Measurements from ENCODE around the gene SLC9B2. TPM values are rescaled to one million over a fixed set of nuclear protein-coding genes. Genes with fewer than 3 reads are reported as not detected.

Gene SLC9B2
- total and polyA plus RNA-seq, 7 donors: 2.7 to 8.6 (median 4.2) TPM

- Histone ChIP-seq H3K4me3 (no peak overlapping the region), H3K4me1 (no peaks in the 10 kb centered on the region), H3K9me3 (no peaks in the 10 kb centered on the region), H3K27me3 (ENCODE audit: insufficient read depth in 3 of 3, low read length in 2 of 3) (no peaks in the 10 kb centered on the region), H3K27ac (no peak overlapping the region), H3K36me3 (ENCODE audit: insufficient read depth in 1 of 2, low read depth in 1 of 2) (peaks cover 0 to under 1% of the 10 kb centered on the region in 2 donors)
- intact Hi-C loops (cut with DNase I): no loop called here
- ATAC-seq (no peak), DNase-seq (no peak)
- whole genome bisulfite sequencing, 3 donors: 95 to 98% (median 98%) methylated on average over 2 of the region's 2 CpGs
- TF ChIP-seq CTCF (IDR thresholded peaks at IDR 0.05): no peak
Measured at GRCh38 chr4:103036169-103036568, 40.4 kb downstream of the SLC9B2 start.

GRCh38 chr4:103032574-103032973 is 44.0 kb downstream of the SLC9B2 start:
- TF ChIP-seq CTCF (IDR thresholded peaks at IDR 0.05): peak; percentile 20
- 63 to 79% (median 68%) methylated on average over 2 of the region's 2 CpGs for WGBS, 3 donors
- intact Hi-C loops (cut with DNase I): no loop called here

GRCh38 chr4:103030791-103031190 is 45.8 kb downstream of the SLC9B2 start:
- TF ChIP-seq CTCF (IDR thresholded peaks at IDR 0.05): no peak
- DNase-seq: no peak
- peaks cover 0 to 7% of the 10 kb centered on the region in 2 donors for H3K36me3 ChIP-seq (ENCODE audit: insufficient read depth in 1 of 2, low read depth in 1 of 2)
- WGBS, 3 donors: 92 to 97% (median 97%) methylated on average over 3 of the region's 3 CpGs
- no peaks in the 10 kb centered on the region for H3K27me3 ChIP-seq (ENCODE audit: insufficient read depth in 3 of 3, low read length in 2 of 3)
- H3K9me3 ChIP-seq: no peaks in the 10 kb centered on the region
- H3K4me1 ChIP-seq: no peaks in the 10 kb centered on the region
- no peak for ATAC-seq
- H3K27ac ChIP-seq: no peak overlapping the region
- no peak overlapping the region for H3K4me3 ChIP-seq
- intact Hi-C loops (cut with DNase I): no loop called here

More at GRCh38 chr4:103032574-103032973, 44.0 kb downstream of the SLC9B2 start:
- Histone ChIP-seq H3K27ac (no peak overlapping the region), H3K36me3 (ENCODE audit: insufficient read depth in 1 of 2, low read depth in 1 of 2) (peaks cover 0 to 7% of the 10 kb centered on the region in 2 donors), H3K4me3 (no peak overlapping the region), H3K27me3 (ENCODE audit: insufficient read depth in 3 of 3, low read length in 2 of 3) (no peaks in the 10 kb centered on the region), H3K4me1 (no peaks in the 10 kb centered on the region), H3K9me3 (no peaks in the 10 kb centered on the region)
- DNase-seq (no peak), ATAC-seq (peak in 1 of 4 donors; percentile 69)

GRCh38 chr4:103029300-103029699 is 47.3 kb downstream of the SLC9B2 start:
- TF ChIP-seq CTCF (IDR thresholded peaks at IDR 0.05): no peak
- Histone ChIP-seq H3K36me3 (ENCODE audit: insufficient read depth in 1 of 2, low read depth in 1 of 2) (peaks cover 0 to 7% of the 10 kb centered on the region in 2 donors), H3K4me3 (no peak overlapping the region), H3K4me1 (no peaks in the 10 kb centered on the region), H3K27ac (no peak overlapping the region), H3K27me3 (ENCODE audit: insufficient read depth in 3 of 3, low read length in 2 of 3) (no peaks in the 10 kb centered on the region), H3K9me3 (no peaks in the 10 kb centered on the region)
- intact Hi-C loops (cut with DNase I): no loop called here
- DNase-seq (no peak), ATAC-seq (no peak)
- WGBS, 3 donors: 86 to 91% (median 91%) methylated on average over 1 of the region's 1 CpG

- intact Hi-C loops (cut with DNase I): no loop called here
- no peaks in the 10 kb centered on the region for H3K9me3 ChIP-seq
- no peak for DNase-seq
- no peaks in the 10 kb centered on the region for H3K27me3 ChIP-seq (ENCODE audit: insufficient read depth in 3 of 3, low read length in 2 of 3)
- ATAC-seq: no peak
- peaks cover 0 to 7% of the 10 kb centered on the region in 2 donors for H3K36me3 ChIP-seq (ENCODE audit: insufficient read depth in 1 of 2, low read depth in 1 of 2)
- no peak for TF ChIP-seq CTCF (IDR thresholded peaks at IDR 0.05)
- 95 to 100% (median 98%) methylated on average over 1 of the region's 1 CpG for WGBS, 3 donors
- H3K27ac ChIP-seq: no peak overlapping the region
- H3K4me3 ChIP-seq: no peak overlapping the region
- H3K4me1 ChIP-seq: no peaks in the 10 kb centered on the region
Measured at GRCh38 chr4:103026868-103027267, 49.7 kb downstream of the SLC9B2 start.

Data from psoas muscle (tissue), 8 donors.